Measurements from ENCODE around the gene FBLIM1.
"Not testable (repeated sequence)": the region's sequence is repeated elsewhere in the genome, so short reads cannot be mapped to it uniquely, and the experiment has no call there.

DNA sequence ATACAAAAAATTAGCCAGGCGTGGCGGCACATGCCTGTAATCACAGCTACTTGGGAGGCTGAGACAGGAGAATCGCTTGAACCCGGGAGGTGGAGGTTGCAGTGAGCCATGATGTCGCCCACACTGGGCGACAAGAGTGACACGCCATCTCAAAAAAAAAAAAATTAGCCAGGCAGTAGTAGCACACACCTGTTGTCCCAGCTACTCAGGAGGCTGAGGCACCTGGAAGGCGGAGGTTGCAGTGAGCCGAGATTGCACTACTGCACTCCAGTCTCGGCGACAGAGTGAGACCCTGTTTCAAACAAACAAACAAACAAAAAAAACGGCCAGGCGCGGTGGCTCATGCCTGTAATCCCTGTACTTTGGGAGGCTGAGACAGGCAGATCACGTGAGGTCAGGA is 69.0 kb downstream of the FBLIM1 start:
- TF ChIP-seq, protein P1, sequence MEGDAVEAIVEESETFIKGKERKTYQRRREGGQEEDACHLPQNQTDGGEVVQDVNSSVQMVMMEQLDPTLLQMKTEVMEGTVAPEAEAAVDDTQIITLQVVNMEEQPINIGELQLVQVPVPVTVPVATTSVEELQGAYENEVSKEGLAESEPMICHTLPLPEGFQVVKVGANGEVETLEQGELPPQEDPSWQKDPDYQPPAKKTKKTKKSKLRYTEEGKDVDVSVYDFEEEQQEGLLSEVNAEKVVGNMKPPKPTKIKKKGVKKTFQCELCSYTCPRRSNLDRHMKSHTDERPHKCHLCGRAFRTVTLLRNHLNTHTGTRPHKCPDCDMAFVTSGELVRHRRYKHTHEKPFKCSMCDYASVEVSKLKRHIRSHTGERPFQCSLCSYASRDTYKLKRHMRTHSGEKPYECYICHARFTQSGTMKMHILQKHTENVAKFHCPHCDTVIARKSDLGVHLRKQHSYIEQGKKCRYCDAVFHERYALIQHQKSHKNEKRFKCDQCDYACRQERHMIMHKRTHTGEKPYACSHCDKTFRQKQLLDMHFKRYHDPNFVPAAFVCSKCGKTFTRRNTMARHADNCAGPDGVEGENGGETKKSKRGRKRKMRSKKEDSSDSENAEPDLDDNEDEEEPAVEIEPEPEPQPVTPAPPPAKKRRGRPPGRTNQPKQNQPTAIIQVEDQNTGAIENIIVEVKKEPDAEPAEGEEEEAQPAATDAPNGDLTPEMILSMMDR (IDR thresholded peaks at IDR 0.05) = not testable (repeated sequence)
- TF ChIP-seq POLR2A (IDR thresholded peaks at IDR 0.05) = not testable (repeated sequence)

Measured in testis (tissue), 2 donors.